Endothelial cell of umbilical vein (primary cell): ENCODE data around the gene DDOST. TPM values are rescaled to one million over a fixed set of nuclear protein-coding genes. Genes with fewer than 3 reads are reported as not detected.

Experiments
- BruUV-seq: library from RNA; stranded (reverse); fragments of 400-500 nt; replicated peaks from 2 replicates; lab custom pipeline; 2021; lab: Mats Ljungman, UMichigan
- CTCF ChIA-PET: fragments of 300-600, 350-600 bp; sonication (Branson Sonifier 250); formaldehyde crosslinking; loops from one replicate; lab custom pipeline; 2021; ENCODE audit warnings: antibody characterized with exemption, inconsistent platforms; lab: Charles Lee
- POLR2A ChIA-PET: fragments of 300-600, 350-600 bp; sonication (Branson Sonifier 250); formaldehyde crosslinking; loops from one replicate; lab custom pipeline; 2021; ENCODE audit warnings: antibody characterized with exemption, inconsistent platforms; lab: Charles Lee
- DNase-seq: peaks from one replicate; pipeline ENCODE4 v3.0.0-alpha.2; 2011; ENCODE audit warnings: low read depth, low spot score
- FAIRE-seq: peaks from 2 replicates; lab custom pipeline; 2011; peaks lifted over from hg19 to GRCh38; lab: Jason Lieb, UNC
- H2AFZ ChIP-seq: 2 replicates; pipeline ENCODE4 v1.6.0; 2012; ENCODE audit warnings: low read depth, low read length, control low read depth, inconsistent platforms
- H3K27ac ChIP-seq: 2 replicates; pipeline ENCODE4 v1.5.1; 2011; ENCODE audit warnings: low read depth, mild to moderate bottlenecking, control low read depth, low read length, moderate library complexity; ENCODE audit not compliant: insufficient read depth
- H3K27me3 ChIP-seq, 2 experiments: 2 replicates each; pipeline versions ENCODE4 v1.6.0 to v1.6.1; 2011; ENCODE audit warnings: low read length in 2 of 2, mixed read lengths in 1 of 2; ENCODE audit not compliant: control insufficient read depth in 2 of 2, insufficient read depth in 2 of 2
- H3K36me3 ChIP-seq, 2 experiments: 2 replicates in 1 of 2; 3 replicates in 1 of 2; pipeline ENCODE4 v1.5.1; 2011; ENCODE audit warnings: low read length in 2 of 2, mild to moderate bottlenecking in 1 of 2, moderate library complexity in 1 of 2; ENCODE audit not compliant: control insufficient read depth in 2 of 2, insufficient read depth in 2 of 2; ENCODE audit errors: extremely low read depth in 1 of 2
- H3K4me1 ChIP-seq: 3 replicates; pipeline ENCODE4 v1.5.1; 2011; ENCODE audit warnings: mild to moderate bottlenecking, low read length; ENCODE audit not compliant: control insufficient read depth, insufficient read depth; ENCODE audit errors: extremely low read depth
- H3K4me2 ChIP-seq: 2 replicates; pipeline ENCODE4 v1.6.1; 2011; ENCODE audit warnings: low read length, control low read depth, mixed read lengths; ENCODE audit not compliant: insufficient read depth
- H3K4me3 ChIP-seq, 3 experiments: fragments of 200-600 bp in 1 of 3; sonication (generic), shearing (Covaris generic) in 1 of 3; replicated peaks in 1 of 3; 2 replicates each; pipeline ENCODE4 v1.5.1; 2011 to 2016; ENCODE audit warnings: control low read depth in 3 of 3, low read length in 3 of 3, mild to moderate bottlenecking in 2 of 3, inconsistent platforms in 1 of 3, low read depth in 1 of 3, moderate library complexity in 1 of 3; ENCODE audit not compliant: insufficient read depth in 1 of 3
- H3K79me2 ChIP-seq: 2 replicates; pipeline ENCODE4 v1.6.0; 2012; ENCODE audit warnings: low read length, inconsistent platforms; ENCODE audit not compliant: control insufficient read depth, insufficient read depth
- H3K9ac ChIP-seq: replicated peaks from 2 replicates; pipeline ENCODE3; 2011; ENCODE audit warnings: low read length, control low read depth; ENCODE audit not compliant: insufficient read depth; ENCODE audit errors: extremely low read depth
- H3K9me1 ChIP-seq: replicated peaks from 3 replicates; pipeline ENCODE4 v1.6.0; 2011; ENCODE audit warnings: mild to moderate bottlenecking, low read length; ENCODE audit not compliant: control insufficient read depth, insufficient read depth; ENCODE audit errors: extremely low read depth
- H3K9me3 ChIP-seq: replicated peaks from 2 replicates; pipeline ENCODE4 v1.5.1; 2012; ENCODE audit warnings: low read length, inconsistent platforms; ENCODE audit not compliant: control insufficient read depth, insufficient read depth
- H4K20me1 ChIP-seq: replicated peaks from 2 replicates; pipeline ENCODE3; 2011; ENCODE audit warnings: mild to moderate bottlenecking, low read length; ENCODE audit not compliant: control insufficient read depth, insufficient read depth; ENCODE audit errors: extremely low read depth
- EZH2 ChIP-seq: IDR thresholded peaks from 2 replicates; pipeline ENCODE4 v1.6.1; 2012; ENCODE audit warnings: borderline replicate concordance, low read depth, mild to moderate bottlenecking, moderate library complexity, low read length, inconsistent platforms; ENCODE audit not compliant: severe bottlenecking
- FOS ChIP-seq: IDR thresholded peaks from 2 replicates; pipeline ENCODE4 v1.6.1; 2011; ENCODE audit warnings: mild to moderate bottlenecking, low read length, moderate library complexity, borderline replicate concordance; ENCODE audit not compliant: insufficient read depth
- GATA2 ChIP-seq: IDR thresholded peaks from 2 replicates; pipeline ENCODE4 v1.7.0; 2011; ENCODE audit warnings: low read depth, mild to moderate bottlenecking, moderate library complexity, mixed read lengths, low read length; ENCODE audit not compliant: insufficient read length, insufficient read depth
- JUN ChIP-seq: IDR thresholded peaks from 2 replicates; pipeline ENCODE4 v1.6.1; 2011; ENCODE audit warnings: borderline replicate concordance, low read depth; ENCODE audit not compliant: insufficient read length, insufficient read depth
- MYC ChIP-seq: IDR thresholded peaks from one replicate; pipeline ENCODE4 v1.6.1; 2011; ENCODE audit warnings: mild to moderate bottlenecking, low read depth, low read length
- POLR2A ChIP-seq: IDR thresholded peaks from 2 replicates; pipeline ENCODE4 v1.6.1; 2012; ENCODE audit warnings: low read depth, mild to moderate bottlenecking, control low read depth, low read length
- POLR2AphosphoS5 ChIP-seq: IDR thresholded peaks from 2 replicates; pipeline ENCODE4 v1.6.1; 2012; ENCODE audit warnings: low read depth, mild to moderate bottlenecking, control low read depth, low read length, moderate library complexity; ENCODE audit not compliant: insufficient read depth
- dilution Hi-C: fragments of 300-500 bp; cut with MboI; formaldehyde crosslinking; loops from one replicate; pipeline ENCODE4 v1.15.0; 2019; ENCODE audit warnings: low sequenced_read_pairs; ENCODE audit not compliant: extremely low pct_ligation_motif_present
- intact Hi-C: fragments of 100-400 bp; cut with micrococcal nuclease; formaldehyde crosslinking; loops from one replicate; pipeline ENCODE4 v1.10.0; 2022
- polyA plus RNA-seq, 4 experiments: library from polyadenylated mRNA; depleted of rRNA in 3 of 4; stranded (reverse) in 3 of 4; unstranded in 1 of 4; fragments of >200 nt; gene quantifications; 2 replicates each; pipeline versions ENCODE4 v1.2.1 to v1.2.3, GENCODE V29; 2011 to 2012; ENCODE audit warnings: missing spikeins in 1 of 4
- total RNA-seq: library from RNA; stranded (reverse); gene quantifications from 2 replicates; pipeline ENCODE4 v1.2.3, GENCODE V29; 2021
- TF ChIP-seq, protein P1 (sequence below), 2 donors: IDR thresholded peaks; 1 replicate in 1 of 2; 2 replicates in 1 of 2; pipeline ENCODE4 v1.5.1; 2011; ENCODE audit warnings: low read length in 2 of 2, mild to moderate bottlenecking in 2 of 2, moderate library complexity in 2 of 2, control low read depth in 1 of 2, inconsistent platforms in 1 of 2, low read depth in 1 of 2; ENCODE audit not compliant: insufficient read depth in 1 of 2; ENCODE audit errors: extremely low read depth in 1 of 2
- TF ChIP-seq, protein P2 (sequence below): IDR thresholded peaks from 2 replicates; pipeline ENCODE4 v1.6.1; 2011; ENCODE audit not compliant: insufficient read depth, insufficient read length

Gene DDOST
- total and polyA plus RNA-seq, 2 donors (not counting 3 experiments of a cell fraction or from before 2014, with no cell fraction given): 319 to 533 TPM

DNA sequence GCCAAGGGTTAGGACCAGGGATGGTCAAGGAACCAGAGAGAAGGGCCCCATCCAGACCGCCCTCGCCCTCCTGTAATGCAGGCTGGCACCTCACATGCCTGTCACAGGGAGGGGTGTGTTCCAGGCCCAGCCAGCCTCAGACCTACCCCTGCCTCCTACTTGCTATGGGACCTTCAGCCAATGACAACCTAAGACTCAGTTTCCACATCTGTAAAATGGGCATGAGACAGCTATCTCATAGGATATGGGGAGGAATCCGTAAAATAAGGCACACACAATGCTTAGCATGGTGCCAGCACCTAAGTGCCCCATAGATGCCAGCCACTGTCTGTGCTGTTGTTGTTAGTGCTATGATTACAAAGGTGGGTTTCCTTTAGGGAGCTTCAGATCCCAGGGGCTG lies 48.7 kb upstream of the DDOST start:
- Histone ChIP-seq H3K79me2 (no peaks in the 10 kb centered on the region), H3K9me3 (no peaks in the 10 kb centered on the region), H4K20me1 (no peaks in the 10 kb centered on the region), H3K27ac (no peak overlapping the region), H3K9me1 (no peaks in the 10 kb centered on the region), H3K27me3 (no peaks in the 10 kb centered on the region), H2AFZ (no peak overlapping the region), H3K4me2 (no peak overlapping the region), H3K9ac (no peak overlapping the region), H3K4me1 (no peaks in the 10 kb centered on the region), H3K4me3 (no peak overlapping the region), H3K36me3 (no peaks in the 10 kb centered on the region)
- intact Hi-C loops: no loop called here
- DNase-seq (no peak), FAIRE-seq (no peak)
- TF ChIP-seq, protein P1, sequence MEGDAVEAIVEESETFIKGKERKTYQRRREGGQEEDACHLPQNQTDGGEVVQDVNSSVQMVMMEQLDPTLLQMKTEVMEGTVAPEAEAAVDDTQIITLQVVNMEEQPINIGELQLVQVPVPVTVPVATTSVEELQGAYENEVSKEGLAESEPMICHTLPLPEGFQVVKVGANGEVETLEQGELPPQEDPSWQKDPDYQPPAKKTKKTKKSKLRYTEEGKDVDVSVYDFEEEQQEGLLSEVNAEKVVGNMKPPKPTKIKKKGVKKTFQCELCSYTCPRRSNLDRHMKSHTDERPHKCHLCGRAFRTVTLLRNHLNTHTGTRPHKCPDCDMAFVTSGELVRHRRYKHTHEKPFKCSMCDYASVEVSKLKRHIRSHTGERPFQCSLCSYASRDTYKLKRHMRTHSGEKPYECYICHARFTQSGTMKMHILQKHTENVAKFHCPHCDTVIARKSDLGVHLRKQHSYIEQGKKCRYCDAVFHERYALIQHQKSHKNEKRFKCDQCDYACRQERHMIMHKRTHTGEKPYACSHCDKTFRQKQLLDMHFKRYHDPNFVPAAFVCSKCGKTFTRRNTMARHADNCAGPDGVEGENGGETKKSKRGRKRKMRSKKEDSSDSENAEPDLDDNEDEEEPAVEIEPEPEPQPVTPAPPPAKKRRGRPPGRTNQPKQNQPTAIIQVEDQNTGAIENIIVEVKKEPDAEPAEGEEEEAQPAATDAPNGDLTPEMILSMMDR (IDR thresholded peaks at IDR 0.05; ENCODE audit: extremely low read depth in 1 of 2, insufficient read depth in 1 of 2, low read depth in 1 of 2, low read length in 2 of 2): no peak
- TF ChIP-seq EZH2: no peak
- no peak for TF ChIP-seq JUN
- no peak for TF ChIP-seq GATA2
- no peak for TF ChIP-seq POLR2A
- no peak for TF ChIP-seq FOS
- TF ChIP-seq, protein P2, sequence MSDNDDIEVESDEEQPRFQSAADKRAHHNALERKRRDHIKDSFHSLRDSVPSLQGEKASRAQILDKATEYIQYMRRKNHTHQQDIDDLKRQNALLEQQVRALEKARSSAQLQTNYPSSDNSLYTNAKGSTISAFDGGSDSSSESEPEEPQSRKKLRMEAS: no peak
- no peak for TF ChIP-seq POLR2AphosphoS5
- no peak for TF ChIP-seq MYC
- BruUV-seq: no TSS peak
- POLR2A ChIA-PET: no interaction called here
- dilution Hi-C loops: no loop called here
- CTCF ChIA-PET: interaction anchor here (1.3 to 1.4 kb wide), 2 partner anchors 11 to 13 kb away, joined by 4 to 5 read pairs; no protein-coding TSS in a partner anchor
